ENCODE results near the gene CHGA. TPM values are rescaled to one million over a fixed set of nuclear protein-coding genes. Genes with fewer than 3 reads are reported as not detected.

Gene CHGA
- polyA plus RNA-seq, 2 of the 4 experiments (the other 2 are of a cell fraction), result 0.32 to 0.70 TPM

DNA sequence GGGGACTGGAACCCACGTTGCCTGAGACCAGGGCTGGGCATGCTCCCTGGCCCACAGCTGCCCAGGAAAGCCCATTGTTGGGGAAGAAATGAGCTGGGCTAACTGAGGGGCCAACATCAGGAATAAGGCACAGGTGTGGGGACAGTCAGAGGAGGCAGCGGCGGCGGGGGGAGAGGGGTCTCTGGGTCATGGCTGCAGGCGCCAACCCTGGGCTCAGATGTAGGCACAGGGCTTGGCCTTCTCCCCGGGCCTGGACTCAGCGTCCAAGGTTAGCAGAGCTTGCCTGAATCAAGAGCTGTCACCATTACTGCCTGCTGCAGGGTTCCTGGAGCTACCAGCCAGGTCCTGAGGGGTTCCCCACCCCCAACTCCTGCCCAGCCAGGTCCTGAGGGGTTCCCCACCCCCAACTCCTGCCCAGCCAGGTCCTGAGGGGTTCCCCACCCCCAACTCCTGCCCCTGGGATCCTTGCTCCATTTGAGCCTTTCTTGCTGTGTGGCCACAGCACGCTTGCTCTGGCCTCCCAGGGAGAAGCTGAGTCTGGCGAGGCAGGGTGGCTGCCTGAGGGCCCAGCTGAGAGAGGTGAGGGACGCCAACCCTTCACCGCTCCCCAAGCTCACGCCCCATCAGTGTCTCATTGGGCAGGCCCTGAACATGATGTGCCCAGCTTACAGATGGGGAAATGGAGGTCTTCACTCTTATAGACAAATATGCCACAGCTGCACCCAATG is 6.2 kb downstream of the CHGA start:
- no peak for FAIRE-seq

DNA sequence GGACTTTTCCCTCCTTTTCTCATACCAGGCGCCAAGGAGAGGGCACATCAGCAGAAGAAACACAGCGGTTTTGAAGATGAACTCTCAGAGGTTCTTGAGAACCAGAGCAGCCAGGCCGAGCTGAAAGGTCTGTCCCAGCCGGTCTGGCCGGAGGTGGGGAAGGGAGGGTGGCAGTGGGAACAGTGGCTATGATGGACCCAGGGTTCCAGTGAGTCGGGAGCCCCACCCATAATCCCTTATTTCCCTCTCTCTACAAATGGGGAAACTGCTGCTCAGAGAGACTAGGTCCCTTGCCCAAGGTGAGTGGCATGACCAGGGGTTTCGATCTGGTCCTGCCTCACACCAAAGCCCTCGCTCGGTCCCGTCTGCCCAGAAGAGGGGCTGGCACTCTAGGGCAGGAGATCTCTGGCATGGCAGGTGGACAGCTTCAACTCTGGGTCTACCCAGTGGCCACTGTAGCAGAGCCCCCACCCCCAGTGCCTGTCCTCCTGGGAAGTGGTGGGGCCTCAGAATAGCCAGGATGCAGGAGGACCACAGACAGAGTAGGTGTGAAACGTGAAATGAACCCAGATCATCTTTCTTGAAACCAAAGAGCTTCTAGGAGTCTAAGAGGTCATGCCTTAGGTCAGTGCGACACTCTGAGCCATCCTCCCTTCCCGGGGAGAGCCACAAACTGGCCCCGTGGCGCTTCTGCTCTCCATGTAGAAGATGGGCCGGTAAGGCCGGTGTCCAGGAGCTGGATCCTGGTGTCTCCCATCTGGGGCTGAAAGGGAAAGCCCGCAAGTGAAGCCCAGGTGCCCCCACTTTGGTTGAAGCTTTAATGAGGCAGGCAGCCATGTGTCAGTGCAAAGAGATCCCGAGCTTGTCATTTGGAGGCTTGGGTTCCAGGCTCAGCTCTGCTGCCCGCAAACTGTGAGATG is 7.0 kb downstream of the CHGA start:
- Histone ChIP-seq H3K4me3 (no peak overlapping the region), H3K9me3 (no peaks in the 10 kb centered on the region), H3K27ac (no peak overlapping the region), H3K4me2 (no peak overlapping the region), H3K4me1 (no peaks in the 10 kb centered on the region)
- TF ChIP-seq KDM1A (IDR thresholded peaks at IDR 0.05; ENCODE audit: low read depth) (no peak), CBX2 (IDR thresholded peaks at IDR 0.05; ENCODE audit: borderline replicate concordance, low read depth) (no peak), RCOR1 (IDR thresholded peaks at IDR 0.05; ENCODE audit: low read depth, low read length) (no peak), RARB (CRISPR knock-in tag; IDR thresholded peaks at IDR 0.05) (no peak), FOSL2 (IDR thresholded peaks at IDR 0.05) (no peak), FOSL2 (CRISPR knock-in tag; IDR thresholded peaks at IDR 0.05) (no peak), ZFP36 (IDR thresholded peaks at IDR 0.05; ENCODE audit: borderline replicate concordance, partially characterized antibody) (no peak), CEBPB (IDR thresholded peaks at IDR 0.05) (no peak), HOXB13 (CRISPR knock-in tag; IDR thresholded peaks at IDR 0.05; ENCODE audit: low read depth) (no peak), ZNF302 (CRISPR knock-in tag; IDR thresholded peaks at IDR 0.05) (no peak), CHD2 (IDR thresholded peaks at IDR 0.05; ENCODE audit: low read length, partially characterized antibody) (no peak), RAD21 (conservative IDR thresholded peaks at IDR 0.05 in 1 of 2, IDR thresholded peaks at IDR 0.05 in 1 of 2) (no peak), POLR2A (IDR thresholded peaks at IDR 0.05; ENCODE audit: low read length) (no peak), HOXA7 (CRISPR knock-in tag; IDR thresholded peaks at IDR 0.05) (no peak), JUNB (IDR thresholded peaks at IDR 0.05) (no peak)
- TF ChIP-seq, protein P1, sequence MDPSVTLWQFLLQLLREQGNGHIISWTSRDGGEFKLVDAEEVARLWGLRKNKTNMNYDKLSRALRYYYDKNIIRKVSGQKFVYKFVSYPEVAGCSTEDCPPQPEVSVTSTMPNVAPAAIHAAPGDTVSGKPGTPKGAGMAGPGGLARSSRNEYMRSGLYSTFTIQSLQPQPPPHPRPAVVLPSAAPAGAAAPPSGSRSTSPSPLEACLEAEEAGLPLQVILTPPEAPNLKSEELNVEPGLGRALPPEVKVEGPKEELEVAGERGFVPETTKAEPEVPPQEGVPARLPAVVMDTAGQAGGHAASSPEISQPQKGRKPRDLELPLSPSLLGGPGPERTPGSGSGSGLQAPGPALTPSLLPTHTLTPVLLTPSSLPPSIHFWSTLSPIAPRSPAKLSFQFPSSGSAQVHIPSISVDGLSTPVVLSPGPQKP (IDR thresholded peaks at IDR 0.05; ENCODE audit: low read depth, low read length), result no peak
- TF ChIP-seq, protein P2, sequence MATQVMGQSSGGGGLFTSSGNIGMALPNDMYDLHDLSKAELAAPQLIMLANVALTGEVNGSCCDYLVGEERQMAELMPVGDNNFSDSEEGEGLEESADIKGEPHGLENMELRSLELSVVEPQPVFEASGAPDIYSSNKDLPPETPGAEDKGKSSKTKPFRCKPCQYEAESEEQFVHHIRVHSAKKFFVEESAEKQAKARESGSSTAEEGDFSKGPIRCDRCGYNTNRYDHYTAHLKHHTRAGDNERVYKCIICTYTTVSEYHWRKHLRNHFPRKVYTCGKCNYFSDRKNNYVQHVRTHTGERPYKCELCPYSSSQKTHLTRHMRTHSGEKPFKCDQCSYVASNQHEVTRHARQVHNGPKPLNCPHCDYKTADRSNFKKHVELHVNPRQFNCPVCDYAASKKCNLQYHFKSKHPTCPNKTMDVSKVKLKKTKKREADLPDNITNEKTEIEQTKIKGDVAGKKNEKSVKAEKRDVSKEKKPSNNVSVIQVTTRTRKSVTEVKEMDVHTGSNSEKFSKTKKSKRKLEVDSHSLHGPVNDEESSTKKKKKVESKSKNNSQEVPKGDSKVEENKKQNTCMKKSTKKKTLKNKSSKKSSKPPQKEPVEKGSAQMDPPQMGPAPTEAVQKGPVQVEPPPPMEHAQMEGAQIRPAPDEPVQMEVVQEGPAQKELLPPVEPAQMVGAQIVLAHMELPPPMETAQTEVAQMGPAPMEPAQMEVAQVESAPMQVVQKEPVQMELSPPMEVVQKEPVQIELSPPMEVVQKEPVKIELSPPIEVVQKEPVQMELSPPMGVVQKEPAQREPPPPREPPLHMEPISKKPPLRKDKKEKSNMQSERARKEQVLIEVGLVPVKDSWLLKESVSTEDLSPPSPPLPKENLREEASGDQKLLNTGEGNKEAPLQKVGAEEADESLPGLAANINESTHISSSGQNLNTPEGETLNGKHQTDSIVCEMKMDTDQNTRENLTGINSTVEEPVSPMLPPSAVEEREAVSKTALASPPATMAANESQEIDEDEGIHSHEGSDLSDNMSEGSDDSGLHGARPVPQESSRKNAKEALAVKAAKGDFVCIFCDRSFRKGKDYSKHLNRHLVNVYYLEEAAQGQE (IDR thresholded peaks at IDR 0.05), result no peak
- TF ChIP-seq, protein P3, sequence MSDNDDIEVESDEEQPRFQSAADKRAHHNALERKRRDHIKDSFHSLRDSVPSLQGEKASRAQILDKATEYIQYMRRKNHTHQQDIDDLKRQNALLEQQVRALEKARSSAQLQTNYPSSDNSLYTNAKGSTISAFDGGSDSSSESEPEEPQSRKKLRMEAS (IDR thresholded peaks at IDR 0.05), result no peak
- TF ChIP-seq, protein P4, sequence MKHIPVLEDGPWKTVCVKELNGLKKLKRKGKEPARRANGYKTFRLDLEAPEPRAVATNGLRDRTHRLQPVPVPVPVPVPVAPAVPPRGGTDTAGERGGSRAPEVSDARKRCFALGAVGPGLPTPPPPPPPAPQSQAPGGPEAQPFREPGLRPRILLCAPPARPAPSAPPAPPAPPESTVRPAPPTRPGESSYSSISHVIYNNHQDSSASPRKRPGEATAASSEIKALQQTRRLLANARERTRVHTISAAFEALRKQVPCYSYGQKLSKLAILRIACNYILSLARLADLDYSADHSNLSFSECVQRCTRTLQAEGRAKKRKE (CRISPR knock-in tag; IDR thresholded peaks at IDR 0.05; ENCODE audit: low read depth), result no peak
- TF ChIP-seq, protein P5, sequence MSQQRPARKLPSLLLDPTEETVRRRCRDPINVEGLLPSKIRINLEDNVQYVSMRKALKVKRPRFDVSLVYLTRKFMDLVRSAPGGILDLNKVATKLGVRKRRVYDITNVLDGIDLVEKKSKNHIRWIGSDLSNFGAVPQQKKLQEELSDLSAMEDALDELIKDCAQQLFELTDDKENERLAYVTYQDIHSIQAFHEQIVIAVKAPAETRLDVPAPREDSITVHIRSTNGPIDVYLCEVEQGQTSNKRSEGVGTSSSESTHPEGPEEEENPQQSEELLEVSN (IDR thresholded peaks at IDR 0.05; ENCODE audit: borderline replicate concordance, low read depth), result no peak
- ChIA-PET POLR2A (no interaction called here), CTCF (interaction anchor here (1.1 to 1.5 kb wide), 3 partner anchors 16 to 209 kb away, joined by 4 to 5 read pairs (median 5); no protein-coding TSS in a partner anchor)
- no peak for ATAC-seq
- FAIRE-seq, result no peak
- WGBS (ENCODE audit: missing lambda C conversion rate), result 75% methylated on average over 18 of the region's 20 CpGs
- DNase-seq (ENCODE audit: low read depth in 1 of 2, low spot score in 1 of 2), result no peak

More for the DNA sequence above, 6.2 kb downstream of the CHGA start:
- no peaks in the 10 kb centered on the region for H3K4me1 ChIP-seq
- ChIA-PET POLR2A (no interaction called here), CTCF (no interaction called here)
- DNase-seq (ENCODE audit: low read depth in 1 of 2, low spot score in 1 of 2) (no peak), ATAC-seq (no peak)
- H3K4me3 ChIP-seq, result no peak overlapping the region
- H3K27ac ChIP-seq, result no peak overlapping the region
- WGBS (ENCODE audit: missing lambda C conversion rate), result 52% methylated on average over 8 of the region's 12 CpGs
- H3K9me3 ChIP-seq, result no peaks in the 10 kb centered on the region
- H3K4me2 ChIP-seq, result no peak overlapping the region
- TF ChIP-seq SREBF2 (IDR thresholded peaks at IDR 0.05), result no peak
